M059J (cell line): ENCODE data around the gene IL12RB2. TPM values are rescaled to one million over a fixed set of nuclear protein-coding genes. Genes with fewer than 3 reads are reported as not detected.
"Not testable (repeated sequence)": the region's sequence is repeated elsewhere in the genome, so short reads cannot be mapped to it uniquely, and the experiment has no call there.

Experiments used
- DNase-seq: peaks from one replicate; pipeline ENCODE4 v3.0.0-alpha.2; 2012; ENCODE audit warnings: low read depth
- total RNA-seq: library from RNA; depleted of rRNA; stranded (reverse); fragments of >200 nt; shearing (Covaris generic); gene quantifications from 2 replicates; pipeline ENCODE4 v1.2.3, GENCODE V29; 2014; rRNA removed

IL12RB2 gene
- total RNA-seq, 1 experiment from 2014 or later = 0.62 TPM

DNA sequence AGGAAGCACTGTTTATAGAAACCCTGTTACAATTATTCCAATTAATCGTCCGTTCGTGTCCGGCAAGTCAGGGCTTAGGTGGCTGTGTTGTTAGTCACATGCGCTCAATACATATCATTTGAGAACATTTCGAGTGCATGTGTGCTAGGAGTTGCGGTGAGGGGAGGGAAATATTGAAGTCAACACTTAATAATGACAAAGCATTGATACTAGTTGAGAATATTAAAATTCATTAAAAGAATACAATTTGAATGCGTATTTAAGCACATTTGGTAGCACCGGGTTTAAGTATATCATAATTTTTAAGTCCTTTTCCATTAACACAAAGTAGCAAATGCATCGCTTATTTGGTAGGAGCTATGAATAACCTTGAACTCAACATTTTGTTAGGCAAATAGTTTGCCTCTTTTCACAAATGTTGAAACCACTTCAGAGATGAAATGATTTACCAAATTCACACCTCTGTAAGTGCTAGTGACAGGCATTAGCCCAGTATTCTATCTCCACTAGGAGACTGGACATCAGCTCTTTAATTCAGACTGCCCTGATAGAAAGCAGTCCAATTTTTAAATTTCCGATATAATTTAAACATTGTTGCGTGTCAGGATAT, 123.6 kb downstream of the IL12RB2 start:
- DNase-seq = no peak

DNA sequence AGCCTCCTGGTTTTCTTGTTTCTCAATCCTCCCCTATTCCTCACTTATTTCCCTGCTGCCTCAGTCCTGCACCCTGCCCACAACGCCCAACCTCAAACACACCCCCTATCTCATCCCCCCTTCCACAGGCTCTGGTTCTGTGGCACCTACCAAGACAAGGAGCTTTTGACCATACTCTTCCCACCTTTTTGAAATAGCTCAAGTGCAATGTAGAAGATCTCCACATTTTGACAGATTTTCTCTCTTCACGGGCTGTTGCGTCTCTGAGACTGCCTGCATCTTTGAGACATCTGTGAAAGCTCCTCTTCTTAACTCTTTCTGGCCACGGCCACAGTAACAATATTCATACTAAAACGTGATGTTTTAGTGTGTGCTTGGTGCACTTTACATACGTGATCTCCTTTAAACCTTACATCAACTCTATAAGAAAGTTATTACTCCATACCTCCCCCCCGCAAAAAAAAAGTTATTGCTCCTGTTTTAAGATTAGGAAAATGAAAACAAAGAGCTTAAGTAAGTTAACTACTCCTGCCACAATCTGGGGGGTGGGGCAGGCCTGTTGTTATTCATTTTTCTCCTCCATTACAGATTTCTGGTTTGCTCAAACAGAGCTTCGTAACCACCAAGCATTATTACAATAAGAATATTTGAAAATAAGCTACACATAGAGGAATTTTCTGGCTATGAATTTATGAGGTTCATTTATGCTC, 124.4 kb downstream of the IL12RB2 start:
- DNase-seq = no peak

DNA sequence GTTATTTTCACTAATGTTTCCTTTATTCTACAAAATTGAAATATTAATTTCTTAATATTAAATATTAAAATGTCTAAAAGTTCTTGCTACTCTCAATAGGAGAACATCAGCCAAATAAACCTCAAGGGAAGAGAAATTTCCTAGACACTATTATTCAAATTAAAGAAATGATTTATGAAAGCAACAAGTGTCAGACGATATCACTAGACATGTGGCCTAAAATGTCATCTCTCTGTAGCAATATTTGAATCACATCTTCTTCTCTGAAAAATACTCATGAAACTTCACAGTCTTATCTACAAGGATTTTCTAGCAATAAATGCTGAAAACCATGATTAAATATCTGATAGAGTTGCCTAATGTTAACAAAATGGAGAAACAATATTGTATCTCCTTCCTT, 125.1 kb downstream of the IL12RB2 start:
- DNase-seq = no peak

DNA sequence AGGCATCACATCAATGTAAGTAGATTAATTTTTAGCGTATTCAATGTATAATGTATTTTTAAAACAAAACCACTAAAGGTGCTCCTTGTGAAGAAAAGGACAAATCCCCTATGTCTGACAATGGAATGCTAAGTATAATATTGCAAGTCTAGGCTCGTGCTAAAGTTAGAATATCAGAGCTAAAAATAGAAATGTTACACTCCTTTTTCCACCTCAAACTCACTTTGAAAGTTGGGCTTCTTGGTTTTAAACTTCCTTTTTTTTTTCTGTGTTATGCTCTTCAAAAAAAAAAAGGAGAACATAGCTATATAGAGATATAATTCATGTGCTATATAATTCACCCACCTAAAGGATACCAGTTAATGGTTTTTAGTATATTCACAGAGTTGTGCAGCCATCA, 126.2 kb downstream of the IL12RB2 start:
- DNase-seq = no peak

DNA sequence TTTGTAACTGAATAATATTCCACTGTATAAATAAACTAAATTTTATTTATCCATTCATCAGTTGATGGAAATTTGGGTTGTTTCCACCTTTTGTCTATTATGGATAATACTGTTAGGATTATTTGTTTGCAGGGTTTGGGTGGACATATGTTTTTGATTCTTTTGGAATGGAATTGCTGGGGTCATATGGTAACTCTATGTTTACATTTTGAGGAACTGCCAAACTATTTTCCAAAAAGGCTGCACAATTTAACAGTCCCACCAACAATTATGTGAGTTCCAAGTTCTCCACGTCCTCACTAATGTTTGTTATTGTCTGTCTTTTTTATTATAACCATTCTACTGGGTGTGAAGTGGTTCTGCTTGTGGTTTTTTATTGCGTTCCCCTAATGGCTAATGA, 126.8 kb downstream of the IL12RB2 start:
- DNase-seq = no peak

DNA sequence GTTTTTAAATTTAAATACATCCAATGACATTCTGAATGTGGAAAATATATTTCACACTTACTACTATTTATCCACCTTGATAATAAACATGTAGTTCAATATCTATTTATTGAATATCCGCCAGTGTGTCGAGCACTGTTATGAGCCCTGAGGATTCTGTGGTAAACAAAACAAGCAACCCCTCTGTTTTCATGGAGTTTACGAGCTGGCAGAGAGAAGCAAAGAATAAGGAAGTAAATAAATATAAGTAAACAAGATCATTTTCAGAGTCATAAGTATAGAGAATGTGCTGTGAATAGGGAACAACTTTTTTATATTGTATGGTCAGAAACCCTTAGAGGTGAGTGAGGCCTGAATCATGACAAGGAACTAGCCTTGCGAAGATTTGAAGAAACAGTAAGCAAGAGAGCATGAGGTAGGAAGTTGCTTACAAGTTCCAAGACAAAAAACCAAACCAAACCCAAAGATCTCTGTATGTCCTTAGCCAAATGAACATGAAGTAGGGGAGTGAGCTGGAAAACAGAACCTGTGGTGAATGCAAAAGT, 128.9 kb downstream of the IL12RB2 start:
- DNase-seq = no peak

DNA sequence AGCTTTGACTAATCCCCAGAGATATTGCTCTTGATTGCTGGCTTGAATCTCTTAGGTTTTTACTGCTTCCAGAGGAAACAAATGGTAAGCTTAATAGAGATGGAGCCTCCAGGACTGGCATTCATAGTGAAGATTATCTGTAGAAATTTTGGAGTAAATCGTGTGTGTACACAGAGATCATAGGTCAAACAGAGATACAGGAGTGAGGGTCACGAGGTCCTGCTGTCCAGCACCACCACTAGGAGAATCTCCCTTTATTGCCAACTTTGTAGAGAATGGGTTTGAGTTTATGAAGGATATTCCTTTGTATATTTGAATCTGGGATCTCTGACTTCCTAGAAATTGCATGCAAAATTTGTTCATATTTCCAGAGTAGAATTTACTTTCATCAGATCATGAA, 130.3 kb downstream of the IL12RB2 start:
- DNase-seq = no peak

DNA sequence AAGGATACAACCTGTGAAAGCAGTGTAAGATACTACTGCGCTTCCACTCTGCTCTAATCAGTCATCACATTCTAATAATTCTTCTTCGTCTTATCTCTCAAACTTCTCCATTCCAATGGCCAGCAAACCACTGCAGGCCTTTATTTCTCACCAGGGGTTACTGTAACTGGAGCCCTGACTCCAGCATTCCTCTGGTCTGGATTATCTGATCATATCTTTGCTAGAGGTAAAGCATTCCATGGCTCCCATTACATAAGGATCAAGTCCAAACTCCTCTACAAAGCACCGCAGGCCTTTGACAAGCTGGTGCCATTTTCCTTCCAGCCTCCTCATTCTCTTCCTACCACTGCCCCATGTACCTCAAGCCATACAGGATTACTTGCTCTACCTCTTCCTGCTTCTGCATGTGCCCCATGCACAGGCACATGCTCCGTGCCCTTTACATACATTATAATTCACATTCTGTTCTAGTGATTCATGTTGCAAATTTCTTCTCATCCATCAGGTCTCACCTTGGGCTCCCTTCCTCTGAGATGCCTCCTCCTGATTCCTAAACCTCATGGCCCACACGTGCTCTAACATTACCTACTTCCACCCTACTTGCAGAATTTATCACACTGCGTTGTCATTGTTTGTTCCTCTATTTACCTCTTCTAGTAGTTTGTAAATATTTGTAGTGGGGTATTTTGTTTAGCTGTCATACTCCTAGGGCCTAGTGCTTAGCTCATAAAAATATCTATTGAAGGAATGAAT, 131.8 kb downstream of the IL12RB2 start:
- DNase-seq = peak; percentile 31

DNA sequence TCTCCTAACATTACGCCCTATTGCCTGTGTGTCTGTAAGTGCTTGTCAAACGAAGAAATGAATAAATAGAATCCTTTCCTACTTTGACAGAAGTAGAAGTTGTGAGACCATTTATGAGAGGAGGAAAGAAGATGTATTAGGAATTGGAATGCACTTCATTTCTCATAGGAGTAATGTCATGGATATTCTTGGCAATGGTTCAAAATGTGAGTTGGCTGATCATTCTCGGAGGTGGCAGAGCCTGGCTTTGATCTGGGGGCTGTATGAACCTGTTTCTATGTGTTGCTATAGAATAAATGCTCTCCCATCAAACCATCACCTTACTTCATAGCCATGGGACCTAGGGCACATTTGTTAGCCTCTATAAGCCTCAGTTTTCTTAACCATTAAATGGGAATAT, 132.7 kb downstream of the IL12RB2 start:
- DNase-seq = no peak

DNA sequence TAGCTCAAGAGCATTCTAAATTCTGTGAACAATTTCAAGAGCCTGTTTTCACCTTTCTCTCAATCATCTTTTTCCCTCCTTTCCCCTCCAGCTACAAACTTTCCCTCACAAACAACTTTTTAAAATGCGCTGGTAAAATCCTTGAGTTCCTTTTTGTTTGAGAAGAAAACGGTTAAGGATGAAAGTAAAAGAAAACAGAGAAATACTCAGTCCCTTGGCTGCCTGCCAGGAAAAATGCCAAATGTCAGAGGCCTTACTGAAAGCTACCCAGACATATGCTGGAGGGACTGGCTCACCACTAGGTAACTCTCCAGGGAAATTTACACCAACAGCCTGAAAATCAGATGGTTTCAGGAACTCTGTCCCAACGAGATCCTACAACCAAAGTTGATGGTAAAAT, 133.5 kb downstream of the IL12RB2 start:
- peak; percentile 71 for DNase-seq

DNA sequence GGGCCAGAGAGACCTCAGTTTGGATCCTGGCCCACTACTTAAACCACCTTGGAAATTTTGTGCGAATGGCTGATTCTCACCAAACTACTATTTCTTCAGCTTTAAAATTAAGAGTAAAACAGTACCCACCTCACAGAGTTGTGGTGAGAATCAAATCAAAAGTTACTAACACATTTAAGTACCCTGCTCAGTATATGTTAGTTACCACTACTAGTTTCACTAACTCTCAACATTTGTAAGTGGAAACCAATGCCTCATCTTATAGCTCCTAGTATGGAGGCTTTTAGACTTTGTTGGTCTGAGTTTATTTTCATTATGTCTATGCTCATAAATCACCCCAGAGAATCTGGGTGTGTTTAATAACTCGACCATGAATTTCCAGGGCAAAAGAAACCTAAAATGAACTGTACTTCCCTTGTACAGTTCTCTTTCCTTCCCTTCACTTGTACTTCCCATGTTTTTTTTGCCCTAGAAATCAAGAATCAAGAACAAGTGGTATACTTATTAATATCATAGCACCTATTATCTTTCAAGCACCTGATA, 134.1 kb downstream of the IL12RB2 start:
- no peak for DNase-seq

DNA sequence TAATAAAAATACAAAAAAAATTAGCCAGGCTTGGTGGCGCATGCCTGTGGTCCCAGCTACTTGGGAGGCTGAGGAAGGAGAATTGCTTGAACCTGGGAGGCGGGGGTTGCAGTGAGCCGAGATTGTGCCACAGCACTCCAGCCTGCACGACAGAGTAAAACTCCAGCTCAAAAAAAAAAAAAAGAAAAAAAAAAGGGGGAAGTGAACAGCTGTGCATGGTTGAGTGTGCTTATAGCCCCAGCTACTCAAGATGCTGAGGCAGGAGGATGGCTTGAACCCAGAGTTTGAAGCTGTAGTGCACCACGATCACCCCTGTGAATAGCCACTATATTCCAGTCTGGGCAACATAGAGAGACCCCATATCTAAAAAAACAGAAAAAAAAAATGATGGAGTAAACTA, 138.3 kb downstream of the IL12RB2 start:
- not testable (repeated sequence) for DNase-seq

Other genes with a start within 250 kb of the IL12RB2 start
- not detected in 2 replicates for gene C1orf141, start 172.9 kb upstream of the IL12RB2 start, total RNA-seq
- gene IL23R, start 141.4 kb upstream of the IL12RB2 start, total RNA-seq = 0.07 TPM in 1 of 2 replicates, not detected in the other
- 218 and 303 TPM in 2 replicates for gene SERBP1, start 122.5 kb downstream of the IL12RB2 start, total RNA-seq